ENCODE results near the gene PTGES3L.
"Not testable (repeated sequence)": the region's sequence is repeated elsewhere in the genome, so short reads cannot be mapped to it uniquely, and the experiment has no call there.

PTGES3L gene

GRCh38 chr17:43014020-43014648 is 34.3 kb upstream of the PTGES3L start:
- DNase-seq (ENCODE audit: low read depth in 2 of 2) = no peak

- DNase-seq (ENCODE audit: low read depth in 2 of 2) = no peak
Measured at GRCh38 chr17:43013296-43013695, 33.4 kb upstream of the PTGES3L start.

GRCh38 chr17:43011728-43012472 is 32.0 kb upstream of the PTGES3L start:
- DNase-seq (ENCODE audit: low read depth in 2 of 2) = no peak

- DNase-seq (ENCODE audit: low read depth in 2 of 2) = no peak
Measured at GRCh38 chr17:43010667-43011308, 30.9 kb upstream of the PTGES3L start.

GRCh38 chr17:43006639-43007551 is 27.0 kb upstream of the PTGES3L start, which contains the start of gene IFI35:
Gene IFI35 (plus strand): TSS chr17:43006784. CDS start chr17:43006948, 164 bp downstream.
- DNase-seq (ENCODE audit: low read depth in 2 of 2) = peak; percentile 80

- DNase-seq (ENCODE audit: low read depth in 2 of 2) = no peak
Measured at GRCh38 chr17:43003542-43004172, 23.8 kb upstream of the PTGES3L start.

- DNase-seq (ENCODE audit: low read depth in 2 of 2) = not testable (repeated sequence)
Measured at GRCh38 chr17:43000894-43001293, 21.0 kb upstream of the PTGES3L start.

GRCh38 chr17:42999003-42999525 is 19.2 kb upstream of the PTGES3L start:
- DNase-seq (ENCODE audit: low read depth in 2 of 2) = no peak

GRCh38 chr17:42997984-42998938 is 18.4 kb upstream of the PTGES3L start, which contains the start of gene RPL27:
Gene RPL27 (plus strand): TSS chr17:42998419. CDS start chr17:42998751, 332 bp downstream.
- peak; percentile 91 to 95 for DNase-seq (ENCODE audit: low read depth in 2 of 2)

GRCh38 chr17:42997390-42997983 is 17.6 kb upstream of the PTGES3L start:
- DNase-seq (ENCODE audit: low read depth in 2 of 2) = no peak

- DNase-seq (ENCODE audit: low read depth in 2 of 2) = not testable (repeated sequence)
Measured at GRCh38 chr17:42993913-42994312, 14.0 kb upstream of the PTGES3L start.

GRCh38 chr17:42992872-42993271 is 13.0 kb upstream of the PTGES3L start:
- DNase-seq (ENCODE audit: low read depth in 2 of 2) = no peak

GRCh38 chr17:42991471-42991870 is 11.6 kb upstream of the PTGES3L start:
- no peak for DNase-seq (ENCODE audit: low read depth in 2 of 2)

GRCh38 chr17:42989726-42990652 is 10.1 kb upstream of the PTGES3L start:
- DNase-seq (ENCODE audit: low read depth in 2 of 2) = no peak

GRCh38 chr17:42989141-42989540 is 9.3 kb upstream of the PTGES3L start:
- no peak for DNase-seq (ENCODE audit: low read depth in 2 of 2)

GRCh38 chr17:42985225-42985624 is 5.3 kb upstream of the PTGES3L start:
- no peak for DNase-seq (ENCODE audit: low read depth in 2 of 2)

- no peak for DNase-seq (ENCODE audit: low read depth in 2 of 2)
Measured at GRCh38 chr17:42982266-42982665, 2.4 kb upstream of the PTGES3L start.

- DNase-seq (ENCODE audit: low read depth in 2 of 2) = peak; percentile 57 to 68
Measured at GRCh38 chr17:42980766-42981397, 1.0 kb upstream of the PTGES3L start.

Data from stimulated activated CD8-positive, alpha-beta memory T cell treated with anti-CD3 and anti-CD28 coated beads, Interleukin-15, amount 100 ng/mL, for 48 hours (primary cell).